ENCODE data around the gene PPARG. TPM values are rescaled to one million over a fixed set of nuclear protein-coding genes. Genes with fewer than 3 reads are reported as not detected.

The PPARG gene
- total RNA-seq, 1 experiment from 2014 or later = 7.1 TPM

GRCh38 chr3:12313519-12313918 lies 24.6 kb downstream of the PPARG start:
- Mint-ChIP-seq H3K4me1 (ENCODE audit: insufficient read depth, unreplicated experiment) (peaks cover 8% of the 10 kb centered on the region), H3K4me3 (ENCODE audit: unreplicated experiment) (no peak overlapping the region), H3K27ac (ENCODE audit: low read depth, unreplicated experiment) (no peak overlapping the region), H3K9me3 (ENCODE audit: unreplicated experiment) (no peaks in the 10 kb centered on the region), H3K36me3 (ENCODE audit: insufficient read depth, unreplicated experiment) (peaks cover 3% of the 10 kb centered on the region), H3K27me3 (ENCODE audit: insufficient read depth, unreplicated experiment) (no peaks in the 10 kb centered on the region)
- intact Hi-C loops (cut with micrococcal nuclease) = no loop called here
- ChIA-PET CTCF (interaction anchor here (1.0 to 1.1 kb wide), 2 partner anchors 27 to 137 kb away, joined by 3 to 4 read pairs; no protein-coding TSS in a partner anchor), POLR2A (no interaction called here)
- DNase-seq (ENCODE audit: unreplicated experiment) = no peak
- TF ChIP-seq CTCF (IDR thresholded peaks at IDR 0.05; ENCODE audit: unreplicated experiment) = no peak
- no TSS peak for BruUV-seq (replicated peaks)

- H3K27ac Mint-ChIP-seq (ENCODE audit: low read depth, unreplicated experiment) = no peak overlapping the region
- intact Hi-C loops (cut with micrococcal nuclease) = no loop called here
- no peaks in the 10 kb centered on the region for H3K36me3 Mint-ChIP-seq (ENCODE audit: insufficient read depth, unreplicated experiment)
- CTCF ChIA-PET = no interaction called here
- no peaks in the 10 kb centered on the region for H3K27me3 Mint-ChIP-seq (ENCODE audit: insufficient read depth, unreplicated experiment)
- no peak for TF ChIP-seq CTCF (IDR thresholded peaks at IDR 0.05; ENCODE audit: unreplicated experiment)
- BruUV-seq (replicated peaks) = no TSS peak
- peaks cover 13% of the 10 kb centered on the region for H3K4me1 Mint-ChIP-seq (ENCODE audit: insufficient read depth, unreplicated experiment)
- H3K4me3 Mint-ChIP-seq (ENCODE audit: unreplicated experiment) = no peak overlapping the region
- POLR2A ChIA-PET = no interaction called here
- H3K9me3 Mint-ChIP-seq (ENCODE audit: unreplicated experiment) = no peaks in the 10 kb centered on the region
- no peak for DNase-seq (ENCODE audit: unreplicated experiment)
These were observed 27.4 kb downstream of the PPARG start for GRCh38 chr3:12316253-12316652.

- no peak overlapping the region for H3K27ac Mint-ChIP-seq (ENCODE audit: low read depth, unreplicated experiment)
- TF ChIP-seq CTCF (IDR thresholded peaks at IDR 0.05; ENCODE audit: unreplicated experiment) = no peak
- H3K9me3 Mint-ChIP-seq (ENCODE audit: unreplicated experiment) = no peaks in the 10 kb centered on the region
- no peak for DNase-seq (ENCODE audit: unreplicated experiment)
- intact Hi-C loops (cut with micrococcal nuclease) = no loop called here
- no TSS peak for BruUV-seq (replicated peaks)
- H3K4me1 Mint-ChIP-seq (ENCODE audit: insufficient read depth, unreplicated experiment) = peaks cover 10% of the 10 kb centered on the region
- POLR2A ChIA-PET = interaction anchor here (0.7 kb wide), 2 partner anchors 11 to 634 kb away, joined by 3 read pairs; no protein-coding TSS in a partner anchor
- H3K4me3 Mint-ChIP-seq (ENCODE audit: unreplicated experiment) = no peak overlapping the region
- H3K36me3 Mint-ChIP-seq (ENCODE audit: insufficient read depth, unreplicated experiment) = no peaks in the 10 kb centered on the region
- H3K27me3 Mint-ChIP-seq (ENCODE audit: insufficient read depth, unreplicated experiment) = no peaks in the 10 kb centered on the region
- CTCF ChIA-PET = no interaction called here
These were observed 28.0 kb downstream of the PPARG start for GRCh38 chr3:12316729-12317351.

GRCh38 chr3:12317914-12318313 lies 29.0 kb downstream of the PPARG start:
- no TSS peak for BruUV-seq (replicated peaks)
- Mint-ChIP-seq H3K27ac (ENCODE audit: low read depth, unreplicated experiment) (no peak overlapping the region), H3K27me3 (ENCODE audit: insufficient read depth, unreplicated experiment) (no peaks in the 10 kb centered on the region), H3K4me1 (ENCODE audit: insufficient read depth, unreplicated experiment) (peaks cover 6% of the 10 kb centered on the region), H3K9me3 (ENCODE audit: unreplicated experiment) (no peaks in the 10 kb centered on the region), H3K36me3 (ENCODE audit: insufficient read depth, unreplicated experiment) (no peaks in the 10 kb centered on the region), H3K4me3 (ENCODE audit: unreplicated experiment) (no peak overlapping the region)
- CTCF ChIA-PET = no interaction called here
- POLR2A ChIA-PET = interaction anchor here (1.1 kb wide), 1 partner anchor 10 kb away, joined by 3 read pairs; no protein-coding TSS in a partner anchor
- no peak for TF ChIP-seq CTCF (IDR thresholded peaks at IDR 0.05; ENCODE audit: unreplicated experiment)
- no peak for DNase-seq (ENCODE audit: unreplicated experiment)
- intact Hi-C loops (cut with micrococcal nuclease) = no loop called here

Data from MCF 10A (cell line).